Esophagus squamous epithelium (tissue), 5 donors: ENCODE data around the gene KLK13. TPM values are rescaled to one million over a fixed set of nuclear protein-coding genes. Genes with fewer than 3 reads are reported as not detected.

Experiments used
- DNase-seq: peaks from one replicate; lab custom pipeline; 2025; lab: John Stamatoyannopoulos, UW
- H3K27ac ChIP-seq, 4 donors: fragments of 200-600 bp; sonication (generic); one replicate each; pipeline ENCODE4 v1.5.1; 2016 to 2019; ENCODE audit warnings: mild to moderate bottlenecking in 1 of 4
- H3K27me3 ChIP-seq, 4 donors: fragments of 200-600 bp; sonication (generic); 1 replicate in 3 of 4; 2 replicates in 1 of 4; pipeline versions ENCODE4 v1.5.1 to v1.6.0; 2017 to 2021; ENCODE audit warnings: antibody characterized with exemption in 1 of 4
- H3K36me3 ChIP-seq, 3 donors: fragments of 200-600 bp; sonication (generic); one replicate each; pipeline ENCODE4 v1.5.1; 2016 to 2019
- H3K4me1 ChIP-seq, 3 donors: fragments of 200-600 bp; sonication (generic); one replicate each; pipeline ENCODE4 v1.5.1; 2017 to 2019
- H3K4me3 ChIP-seq, 4 donors: fragments of 200-600 bp; sonication (generic); 1 replicate in 3 of 4; 2 replicates in 1 of 4; pipeline ENCODE4 v1.5.1; 2016 to 2019; ENCODE audit warnings: mild to moderate bottlenecking in 2 of 4, moderate library complexity in 1 of 4
- H3K9me3 ChIP-seq, 3 donors: fragments of 200-600 bp; sonication (generic); one replicate each; pipeline ENCODE4 v1.5.1; 2016 to 2019
- POLR2A ChIP-seq, 4 donors: fragments of 450-650 bp; IDR thresholded peaks; one replicate each; pipeline ENCODE4 v1.6.1; 2017; ENCODE audit warnings: antibody characterized with exemption in 4 of 4, mild to moderate bottlenecking in 4 of 4, moderate library complexity in 3 of 4
- WGBS, 2 donors: methylation state at CpG; one replicate each; pipeline ENCODE4 v1.1.5; 2018; 5-methylcytosine and 5-hydroxymethylcytosine counted together
- intact Hi-C: fragments of 100-400 bp; cut with DNase I; formaldehyde crosslinking; loops from one replicate; pipeline ENCODE4 v1.15.0; 2022
- total RNA-seq, 4 donors: library from RNA; depleted of rRNA; stranded (reverse); fragments of >200 nt; gene quantifications; one replicate each; pipeline ENCODE4 v1.1.0, GENCODE V29; 2016
- TF ChIP-seq, protein P1 (sequence below), 6 experiments: fragments of 450-650 bp in 4 of 6; fragments of 200-600 bp in 2 of 6; sonication (generic) in 2 of 6; IDR thresholded peaks; one replicate each; pipeline ENCODE4 v1.5.1; 2016 to 2019; ENCODE audit warnings: antibody characterized with exemption in 6 of 6, mild to moderate bottlenecking in 4 of 6, moderate library complexity in 4 of 6
- donor health status: DM: yes; HTN: yes; CAD: no.

Gene KLK13
- total RNA-seq, 4 donors from 2014 or later, result 163 to 973 (median 600) TPM

GRCh38 chr19:51029718-51030117 lies 35.2 kb downstream of the KLK13 start:
- Histone ChIP-seq H3K36me3 (no peaks in the 10 kb centered on the region), H3K27ac (peak overlapping the region in 1 of 4 donors; percentile 95), H3K4me1 (peaks cover 7 to 41% (median 11%) of the 10 kb centered on the region in 3 donors), H3K9me3 (no peaks in the 10 kb centered on the region), H3K27me3 (peaks cover 0 to 48% (median 0%) of the 10 kb centered on the region in 4 donors), H3K4me3 (no peak overlapping the region)
- TF ChIP-seq POLR2A (IDR thresholded peaks at IDR 0.05), result no peak
- TF ChIP-seq, protein P1, sequence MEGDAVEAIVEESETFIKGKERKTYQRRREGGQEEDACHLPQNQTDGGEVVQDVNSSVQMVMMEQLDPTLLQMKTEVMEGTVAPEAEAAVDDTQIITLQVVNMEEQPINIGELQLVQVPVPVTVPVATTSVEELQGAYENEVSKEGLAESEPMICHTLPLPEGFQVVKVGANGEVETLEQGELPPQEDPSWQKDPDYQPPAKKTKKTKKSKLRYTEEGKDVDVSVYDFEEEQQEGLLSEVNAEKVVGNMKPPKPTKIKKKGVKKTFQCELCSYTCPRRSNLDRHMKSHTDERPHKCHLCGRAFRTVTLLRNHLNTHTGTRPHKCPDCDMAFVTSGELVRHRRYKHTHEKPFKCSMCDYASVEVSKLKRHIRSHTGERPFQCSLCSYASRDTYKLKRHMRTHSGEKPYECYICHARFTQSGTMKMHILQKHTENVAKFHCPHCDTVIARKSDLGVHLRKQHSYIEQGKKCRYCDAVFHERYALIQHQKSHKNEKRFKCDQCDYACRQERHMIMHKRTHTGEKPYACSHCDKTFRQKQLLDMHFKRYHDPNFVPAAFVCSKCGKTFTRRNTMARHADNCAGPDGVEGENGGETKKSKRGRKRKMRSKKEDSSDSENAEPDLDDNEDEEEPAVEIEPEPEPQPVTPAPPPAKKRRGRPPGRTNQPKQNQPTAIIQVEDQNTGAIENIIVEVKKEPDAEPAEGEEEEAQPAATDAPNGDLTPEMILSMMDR (IDR thresholded peaks at IDR 0.05), result no peak
- DNase-seq, result no peak
- WGBS, 2 donors, result 58 to 75% methylated on average over 2 of the region's 2 CpGs
- intact Hi-C loops, result no loop called here

DNA sequence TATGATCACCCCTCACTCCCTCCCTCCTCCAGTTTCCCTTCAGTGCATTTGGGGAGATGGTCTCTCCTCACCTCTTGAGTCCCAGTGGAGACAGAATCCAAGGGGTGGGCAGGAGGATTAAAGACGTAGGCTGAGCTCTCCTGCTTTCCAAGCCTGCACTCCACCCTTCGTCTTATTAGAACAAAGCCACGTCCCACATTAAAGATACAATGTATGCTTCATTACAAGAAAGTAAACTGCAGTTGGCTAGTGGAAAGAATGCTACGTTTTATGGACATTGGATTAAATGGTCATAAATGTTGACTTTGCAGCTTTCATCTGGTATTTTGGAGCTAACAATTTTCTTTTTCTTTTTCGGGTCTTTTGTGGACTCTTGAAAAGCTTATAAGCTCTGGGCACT lies 37.0 kb downstream of the KLK13 start:
- WGBS, 2 donors, result 60 to 61% methylated on average over 5 of the region's 5 CpGs
- intact Hi-C loops, result no loop called here
- peaks cover 0 to 59% (median 0%) of the 10 kb centered on the region in 4 donors for H3K27me3 ChIP-seq

GRCh38 chr19:51027126-51027806 lies 37.6 kb downstream of the KLK13 start:
- WGBS, 2 donors, result 28 to 33% methylated on average over 11 of the region's 14 CpGs
- DNase-seq, result no peak
- peak in 1 of 4 donors; percentile 44 for TF ChIP-seq POLR2A (IDR thresholded peaks at IDR 0.05)
- TF ChIP-seq, protein P1 (IDR thresholded peaks at IDR 0.05), result no peak
- Histone ChIP-seq H3K27me3 (peaks cover 0 to 65% (median 0%) of the 10 kb centered on the region in 4 donors), H3K4me3 (peak overlapping the region; percentile 42 to 64 (median 62)), H3K36me3 (peaks cover 0 to 23% (median 0%) of the 10 kb centered on the region in 3 donors), H3K27ac (peak overlapping the region; percentile 89 to 95 (median 92)), H3K9me3 (no peaks in the 10 kb centered on the region), H3K4me1 (peaks cover 7 to 49% (median 11%) of the 10 kb centered on the region in 3 donors)
- intact Hi-C loops, result no loop called here

More for the DNA sequence above, 37.0 kb downstream of the KLK13 start:
- H3K9me3 ChIP-seq, result no peaks in the 10 kb centered on the region
- peaks cover 7 to 48% (median 11%) of the 10 kb centered on the region in 3 donors for H3K4me1 ChIP-seq
- DNase-seq, result no peak
- H3K27ac ChIP-seq, result peak overlapping the region in 3 of 4 donors; percentile 91 to 95 (median 92)
- H3K36me3 ChIP-seq, result peaks cover 0 to 17% (median 0%) of the 10 kb centered on the region in 3 donors
- peak overlapping the region in 2 of 4 donors; percentile 61 to 64 for H3K4me3 ChIP-seq
- TF ChIP-seq POLR2A (IDR thresholded peaks at IDR 0.05), result no peak
- TF ChIP-seq, protein P1 (IDR thresholded peaks at IDR 0.05), result no peak

DNA sequence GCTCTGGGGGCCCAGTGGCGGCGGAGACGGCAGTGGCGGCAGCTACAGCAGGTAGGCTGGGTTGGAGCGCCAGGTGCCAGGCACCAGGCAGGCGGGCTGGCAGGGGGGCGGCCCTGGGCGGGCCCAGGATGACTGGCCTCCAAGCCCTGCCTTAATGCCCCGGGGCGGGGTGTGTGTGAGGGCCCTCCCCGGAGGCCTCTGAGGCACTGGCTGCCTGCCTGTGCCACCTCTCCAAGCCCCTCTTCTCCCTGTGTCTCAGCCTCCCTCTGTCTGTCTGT lies 38.4 kb downstream of the KLK13 start, which contains the start of gene KLK11:
Gene KLK11 (minus strand): TSS at position 63 of the 278 bp plus-strand sequence. CDS start 985 bp downstream, outside the sequence.
- Histone ChIP-seq H3K4me1 (peaks cover 7 to 57% (median 11%) of the 10 kb centered on the region in 3 donors), H3K4me3 (peak within 1 kb of the TSS; percentile 42 to 64 (median 62)), H3K27me3 (peaks cover 0 to 65% (median 0%) of the 10 kb centered on the region in 4 donors), H3K9me3 (no peaks in the 10 kb centered on the region), H3K36me3 (peaks cover 0 to 24% (median 0%) of the 10 kb centered on the region in 3 donors), H3K27ac (peak within 1 kb of the TSS; percentile 89 to 95 (median 92))
- no peak for DNase-seq
- TF ChIP-seq, protein P1 (IDR thresholded peaks at IDR 0.05), result no peak
- TF ChIP-seq POLR2A (IDR thresholded peaks at IDR 0.05), result peak in 2 of 4 donors; percentile 30 to 60
- 35 to 75% methylated on average over 9 to 11 of the region's 11 CpGs for WGBS, 2 donors
- intact Hi-C loops, result no loop called here
